Limb (tissue), 2 donors: ENCODE results near the gene URM1.
A peak's percentile ranks its signal among the peaks of the same experiment; 100 is the strongest.

Source experiments
- DNase-seq, 2 donors: peaks; one replicate each; pipeline ENCODE4 v3.0.0-alpha.2; 2016; ENCODE audit errors: extremely low spot score in 2 of 2

URM1 gene

DNA sequence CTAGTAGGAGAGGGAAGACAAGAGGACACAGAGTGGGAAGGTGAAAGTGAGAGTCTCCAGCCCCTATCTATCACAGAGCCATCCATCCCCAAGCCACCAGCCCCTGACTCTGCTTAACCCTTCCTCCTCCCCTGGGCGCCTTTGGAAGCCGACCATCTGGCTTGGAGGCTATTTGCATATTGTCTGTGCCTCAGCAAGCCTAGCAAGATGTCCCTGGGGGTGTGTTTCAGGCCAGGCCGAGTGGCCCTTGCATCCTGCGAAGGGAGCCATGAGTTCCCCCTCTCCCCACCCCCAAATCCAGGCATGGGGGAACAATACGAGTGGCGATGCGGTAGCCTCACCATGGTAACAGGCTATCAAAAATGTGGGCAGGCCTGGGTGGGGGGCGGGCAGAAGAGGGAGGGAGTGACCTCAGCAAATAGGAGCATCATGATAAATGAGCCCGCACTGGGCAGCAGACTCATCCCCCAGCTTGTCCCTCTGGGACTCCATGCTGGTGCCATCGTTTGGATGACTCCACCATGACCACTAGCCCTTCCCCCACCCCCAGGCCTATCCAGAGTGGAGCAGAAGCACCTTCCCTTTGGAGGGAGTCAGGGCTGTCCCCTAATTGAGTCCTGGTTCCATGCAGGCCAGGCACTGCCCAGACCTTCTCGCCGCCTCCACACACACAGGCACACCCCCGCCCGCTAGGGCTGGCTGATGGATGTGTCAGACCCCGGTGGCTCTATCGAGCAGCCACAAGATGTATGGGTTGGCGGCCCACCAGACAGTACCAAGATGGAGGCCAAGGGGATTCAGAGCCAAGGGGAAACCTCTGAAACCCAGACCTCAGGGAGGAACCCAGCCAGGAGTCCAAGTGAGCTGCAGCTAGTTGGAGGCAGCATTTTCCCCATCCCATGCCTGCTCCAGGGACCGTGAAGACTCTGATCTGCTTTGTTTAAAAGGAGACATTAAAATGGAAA lies 14.6 kb downstream of the URM1 start:
- no peak for DNase-seq

DNA sequence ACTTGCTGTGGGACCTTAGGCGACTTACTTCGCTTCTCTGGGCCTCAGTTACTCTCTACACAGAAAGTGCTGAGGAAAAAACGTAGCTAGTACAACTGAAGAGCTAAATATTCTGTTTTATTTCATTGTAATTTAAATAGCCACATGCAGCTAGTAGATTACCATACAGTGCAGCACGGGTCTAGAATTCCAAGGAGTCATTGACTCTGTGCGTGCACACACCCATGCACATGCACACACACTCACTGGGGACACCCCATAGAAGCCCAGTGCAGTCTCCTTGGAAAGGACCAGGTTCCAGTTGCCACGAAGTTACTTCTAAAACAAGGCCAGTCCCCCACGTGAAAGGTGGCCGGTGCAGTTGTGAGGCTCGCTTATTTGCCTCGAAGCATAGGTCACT lies 17.0 kb downstream of the URM1 start:
- DNase-seq = no peak

GRCh38 chr9:128389395-128390149 lies 18.4 kb downstream of the URM1 start:
- no peak for DNase-seq

GRCh38 chr9:128390150-128390812 lies 19.1 kb downstream of the URM1 start:
- no peak for DNase-seq

GRCh38 chr9:128390813-128391711 lies 19.9 kb downstream of the URM1 start:
- DNase-seq = no peak

- no peak for DNase-seq
These were observed 20.8 kb downstream of the URM1 start for GRCh38 chr9:128391956-128392301.

DNA sequence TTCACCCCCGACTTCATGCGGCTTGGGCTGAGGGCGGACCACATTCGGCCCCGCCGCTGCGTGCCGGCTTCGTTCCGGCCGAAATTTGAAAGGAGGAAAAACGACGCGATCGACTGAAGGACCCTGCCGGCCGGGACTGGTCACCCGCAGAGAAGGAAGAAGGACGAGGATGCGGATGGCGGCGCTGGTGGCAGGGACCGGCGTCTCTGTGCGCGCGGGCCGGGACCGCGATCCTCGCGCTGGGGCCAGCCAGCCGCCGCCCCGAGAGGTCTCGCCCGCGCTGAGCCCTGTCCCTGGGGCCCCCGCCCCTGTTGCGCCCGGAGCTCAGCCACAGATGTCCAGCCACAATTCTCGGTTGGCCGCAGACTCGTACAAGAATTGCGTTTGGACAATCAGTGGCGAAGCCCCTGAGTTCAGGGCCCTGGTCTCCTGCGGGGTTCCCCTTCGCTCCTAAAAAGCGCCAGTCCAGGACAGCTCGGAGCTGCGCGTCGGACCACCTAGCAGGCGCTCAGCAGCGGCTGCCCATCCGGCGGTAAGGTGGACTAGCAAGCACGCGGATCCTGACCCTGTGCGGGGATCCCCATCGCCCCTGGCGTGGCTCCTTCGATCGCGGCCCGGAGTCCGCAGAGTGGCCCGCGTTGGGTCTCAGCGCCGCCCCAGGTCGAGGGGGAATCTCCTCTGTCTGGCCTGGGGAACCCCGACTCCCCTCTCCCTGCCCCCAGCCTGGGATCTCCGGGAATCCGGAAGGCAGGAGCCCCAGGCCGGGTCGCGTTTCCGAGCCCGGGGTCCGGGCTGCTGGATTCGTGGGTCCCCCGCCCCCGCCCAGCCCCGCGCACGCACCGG lies 21.3 kb downstream of the URM1 start:
- DNase-seq = no peak

DNA sequence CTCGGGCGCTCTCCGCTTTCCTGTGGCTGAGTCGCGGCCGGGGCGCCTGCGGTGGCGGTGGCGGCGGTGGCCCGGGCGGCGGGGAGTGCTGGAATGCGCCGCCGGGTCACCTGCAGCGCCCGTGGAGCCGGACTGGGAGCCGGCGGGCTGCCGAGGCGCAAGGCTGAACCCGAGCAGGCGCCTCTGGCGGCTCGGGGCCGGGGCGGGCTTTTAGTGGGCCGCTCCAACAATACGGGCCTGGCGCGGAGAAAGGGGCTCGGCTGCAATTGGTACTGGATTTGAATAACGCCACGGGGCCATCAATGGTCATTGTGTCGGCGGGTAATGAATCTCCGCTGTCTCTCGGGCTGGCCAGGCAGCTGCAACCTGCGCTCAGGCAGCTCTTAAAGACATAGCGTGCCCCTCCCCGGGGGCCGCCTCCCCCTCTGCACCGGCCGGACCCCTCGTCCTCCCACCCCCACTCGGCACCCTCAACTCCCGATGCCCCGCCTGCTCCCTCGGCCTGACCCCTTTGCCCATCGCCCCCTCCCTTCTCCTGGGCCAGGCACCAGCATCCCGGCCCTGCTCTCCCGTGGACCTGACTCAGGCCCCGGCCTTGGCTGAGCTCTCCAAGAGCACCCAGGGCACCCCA lies 22.1 kb downstream of the URM1 start:
- peak in 1 of 2 donors; percentile 69 for DNase-seq

DNA sequence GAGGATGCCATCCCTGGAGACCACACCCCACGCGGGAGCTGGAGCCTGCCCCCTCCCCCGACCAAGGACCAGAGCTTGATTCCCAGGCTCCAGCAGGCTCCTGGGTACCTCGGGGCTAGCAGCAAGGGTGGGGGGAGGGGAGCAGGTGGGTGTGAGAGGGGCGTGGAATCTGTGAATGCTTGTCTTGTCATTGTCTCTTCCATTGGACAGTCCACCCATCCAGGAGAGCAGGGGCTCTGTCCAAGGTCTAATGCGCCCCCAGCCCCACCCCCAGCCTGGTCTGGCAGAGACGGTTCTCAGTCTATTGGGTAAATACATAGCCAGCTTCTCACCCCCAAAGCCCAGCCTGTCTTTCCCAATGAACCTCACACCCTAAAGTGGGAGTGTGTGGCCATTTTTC lies 22.8 kb downstream of the URM1 start:
- no peak for DNase-seq

GRCh38 chr9:128394379-128395168 lies 23.4 kb downstream of the URM1 start:
- no peak for DNase-seq

DNA sequence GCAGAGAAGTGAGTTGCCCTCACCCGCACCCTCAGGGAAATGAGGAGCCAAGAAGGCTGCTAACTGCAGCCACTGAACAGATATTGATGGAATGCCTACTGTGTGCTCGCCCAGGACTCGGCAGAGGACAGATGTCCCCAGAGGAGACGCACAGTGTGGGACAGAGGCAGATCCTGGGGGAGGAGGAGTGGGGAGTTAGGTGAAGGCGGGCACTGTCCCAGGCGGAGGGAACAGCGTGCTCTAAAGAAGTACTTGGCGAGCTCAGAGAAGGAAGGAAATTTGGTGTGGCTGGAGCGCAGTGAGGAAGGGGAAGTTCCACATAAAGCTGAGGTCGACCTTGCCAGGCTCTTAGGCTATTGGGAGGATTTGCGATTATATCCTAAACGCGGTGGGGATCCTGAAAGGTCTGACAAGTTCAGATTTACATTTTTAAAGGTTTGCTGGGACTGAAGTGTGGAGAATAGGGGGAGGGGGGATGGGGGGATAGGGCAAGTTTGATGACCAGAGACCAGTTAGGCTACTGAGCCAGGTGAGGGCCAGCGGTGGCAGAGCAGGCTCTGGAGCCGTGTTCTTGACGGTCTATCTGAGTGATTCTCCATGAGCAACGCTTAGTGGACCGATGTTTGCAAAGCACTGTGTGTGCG lies 25.9 kb downstream of the URM1 start:
- no peak for DNase-seq

GRCh38 chr9:128397831-128398230 lies 26.7 kb downstream of the URM1 start:
- DNase-seq = no peak

GRCh38 chr9:128399861-128400260 lies 28.7 kb downstream of the URM1 start:
- DNase-seq = no peak

- no peak for DNase-seq
These were observed 33.4 kb downstream of the URM1 start for GRCh38 chr9:128404560-128404959.

GRCh38 chr9:128405077-128405779 lies 34.1 kb downstream of the URM1 start:
- no peak for DNase-seq

GRCh38 chr9:128405780-128406171 lies 34.6 kb downstream of the URM1 start:
- DNase-seq = no peak

GRCh38 chr9:128406848-128407391 lies 35.7 kb downstream of the URM1 start:
- no peak for DNase-seq
